DND-41 (cell line): ENCODE measurements around the gene HTR1B.

ENCODE experiments used
- ATAC-seq: fragments of 200-7000 bp; cut with Tn5 transposase; 3 replicates; pipeline ENCODE4 v1.9.1; 2021; ENCODE audit warnings: low read depth; ENCODE audit not compliant: insufficient read depth
- DNase-seq: peaks from one replicate; pipeline ENCODE4 v3.0.0-alpha.2; 2020
- H2AFZ ChIP-seq: 2 replicates; pipeline ENCODE4 v1.6.0; 2012; ENCODE audit warnings: low read depth, low read length
- H3K27ac ChIP-seq: 2 replicates; pipeline ENCODE4 v1.5.1; 2012; ENCODE audit warnings: low read length, inconsistent platforms
- H3K27me3 ChIP-seq: fragments of 200-600 bp; sonication (generic); 2 replicates; pipeline ENCODE4 v1.6.0; 2012; ENCODE audit warnings: low read length, mild to moderate bottlenecking, inconsistent platforms; ENCODE audit not compliant: insufficient read depth, poor library complexity
- H3K36me3 ChIP-seq: 2 replicates; pipeline ENCODE4 v1.5.1; 2012; ENCODE audit warnings: low read length, inconsistent platforms; ENCODE audit not compliant: insufficient read depth
- H3K4me1 ChIP-seq: 2 replicates; pipeline ENCODE4 v1.5.1; 2012; ENCODE audit warnings: mild to moderate bottlenecking, low read length; ENCODE audit not compliant: insufficient read depth
- H3K4me2 ChIP-seq: 2 replicates; pipeline ENCODE4 v1.6.0; 2012; ENCODE audit warnings: mild to moderate bottlenecking, moderate library complexity, low read length, inconsistent platforms; ENCODE audit not compliant: insufficient read depth
- H3K4me3 ChIP-seq, 2 experiments: fragments of 200-600 bp in 1 of 2; shearing (Covaris generic) in 1 of 2; 2 replicates each; pipeline ENCODE4 v1.5.1; 2012 to 2016; ENCODE audit warnings: inconsistent platforms in 2 of 2, low read length in 2 of 2, mild to moderate bottlenecking in 2 of 2, low read depth in 1 of 2, moderate library complexity in 1 of 2
- H3K79me2 ChIP-seq: 2 replicates; pipeline ENCODE4 v1.6.0; 2012; ENCODE audit warnings: low read length, inconsistent platforms; ENCODE audit not compliant: insufficient read depth
- H3K9ac ChIP-seq: 2 replicates; pipeline ENCODE4 v1.6.0; 2012; ENCODE audit warnings: low read depth, mild to moderate bottlenecking, inconsistent platforms, low read length, moderate library complexity
- H3K9me3 ChIP-seq: 2 replicates; pipeline ENCODE4 v1.5.1; 2012; ENCODE audit warnings: low read length, moderate library complexity, mild to moderate bottlenecking, inconsistent platforms; ENCODE audit not compliant: insufficient read depth, severe bottlenecking
- H4K20me1 ChIP-seq: 2 replicates; pipeline ENCODE4 v1.6.0; 2012; ENCODE audit warnings: low read length; ENCODE audit not compliant: insufficient read depth
- EZH2 ChIP-seq: IDR thresholded peaks from 3 replicates; pipeline ENCODE4 v1.6.1; 2012; ENCODE audit warnings: borderline replicate concordance, low read depth, mild to moderate bottlenecking, moderate library complexity, low read length, inconsistent platforms; ENCODE audit not compliant: severe bottlenecking
- TF ChIP-seq, protein P1 (sequence below): IDR thresholded peaks from 2 replicates; pipeline ENCODE4 v1.5.1; 2012; ENCODE audit warnings: borderline replicate concordance, low read length, moderate library complexity, mild to moderate bottlenecking; ENCODE audit not compliant: poor library complexity, severe bottlenecking; ENCODE audit errors: extremely low read depth

Gene HTR1B

DNA sequence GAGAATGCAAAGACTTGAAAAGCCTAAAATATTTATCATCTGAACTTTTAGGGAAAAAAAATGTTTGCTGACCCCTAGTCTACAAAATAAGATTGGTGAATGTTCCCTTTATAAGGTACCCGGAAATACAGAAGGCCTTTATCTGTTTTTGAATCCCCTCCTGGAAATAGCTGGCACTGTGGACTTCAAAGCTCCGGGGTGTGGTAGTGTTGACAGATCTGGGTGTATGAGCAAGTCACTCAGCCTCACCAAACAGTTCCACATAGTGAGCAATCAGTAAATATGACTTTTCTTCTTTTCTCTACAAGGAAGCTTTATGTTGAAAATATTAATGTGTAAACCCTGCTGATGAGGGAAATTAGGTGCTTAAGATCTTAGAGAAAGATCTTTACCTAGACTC lies 29.2 kb upstream of the HTR1B start:
- Histone ChIP-seq H3K4me1 (no peaks in the 10 kb centered on the region), H3K4me3 (no peak overlapping the region), H3K9ac (no peak overlapping the region), H3K27ac (no peak overlapping the region), H3K79me2 (no peaks in the 10 kb centered on the region), H3K27me3 (no peaks in the 10 kb centered on the region), H2AFZ (no peak overlapping the region), H3K9me3 (no peaks in the 10 kb centered on the region), H3K4me2 (no peak overlapping the region), H4K20me1 (no peaks in the 10 kb centered on the region), H3K36me3 (no peaks in the 10 kb centered on the region)
- no peak for TF ChIP-seq EZH2
- TF ChIP-seq, protein P1, sequence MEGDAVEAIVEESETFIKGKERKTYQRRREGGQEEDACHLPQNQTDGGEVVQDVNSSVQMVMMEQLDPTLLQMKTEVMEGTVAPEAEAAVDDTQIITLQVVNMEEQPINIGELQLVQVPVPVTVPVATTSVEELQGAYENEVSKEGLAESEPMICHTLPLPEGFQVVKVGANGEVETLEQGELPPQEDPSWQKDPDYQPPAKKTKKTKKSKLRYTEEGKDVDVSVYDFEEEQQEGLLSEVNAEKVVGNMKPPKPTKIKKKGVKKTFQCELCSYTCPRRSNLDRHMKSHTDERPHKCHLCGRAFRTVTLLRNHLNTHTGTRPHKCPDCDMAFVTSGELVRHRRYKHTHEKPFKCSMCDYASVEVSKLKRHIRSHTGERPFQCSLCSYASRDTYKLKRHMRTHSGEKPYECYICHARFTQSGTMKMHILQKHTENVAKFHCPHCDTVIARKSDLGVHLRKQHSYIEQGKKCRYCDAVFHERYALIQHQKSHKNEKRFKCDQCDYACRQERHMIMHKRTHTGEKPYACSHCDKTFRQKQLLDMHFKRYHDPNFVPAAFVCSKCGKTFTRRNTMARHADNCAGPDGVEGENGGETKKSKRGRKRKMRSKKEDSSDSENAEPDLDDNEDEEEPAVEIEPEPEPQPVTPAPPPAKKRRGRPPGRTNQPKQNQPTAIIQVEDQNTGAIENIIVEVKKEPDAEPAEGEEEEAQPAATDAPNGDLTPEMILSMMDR: no peak
- no peak for DNase-seq
- ATAC-seq: no peak

DNA sequence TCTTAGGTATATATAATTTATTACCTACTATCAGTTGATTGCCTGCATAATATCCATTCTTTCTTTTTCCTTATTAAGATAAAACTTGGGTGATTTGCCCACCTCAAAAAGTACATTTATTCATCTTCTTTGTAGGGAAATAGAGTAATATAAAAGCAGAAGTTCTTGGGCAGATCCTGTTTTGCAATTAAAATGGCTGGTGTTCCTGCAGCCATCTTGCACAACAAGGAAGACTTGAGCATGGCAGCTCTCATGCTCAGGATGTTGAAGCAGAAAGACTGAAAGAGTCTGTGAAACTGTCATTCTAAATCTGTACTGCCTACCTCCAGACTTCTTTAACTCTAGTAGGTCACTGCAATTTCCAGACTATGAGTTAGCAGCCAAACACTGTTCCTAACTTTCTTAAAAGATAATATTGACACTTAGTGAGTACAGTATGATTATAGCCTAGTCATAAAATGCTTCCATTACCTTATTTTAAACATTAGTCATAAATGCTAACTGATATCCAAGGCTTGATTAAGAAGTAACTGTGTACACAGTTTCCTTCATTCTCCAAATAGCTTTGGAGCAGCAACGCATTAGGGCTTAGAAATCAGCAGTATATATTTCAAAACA lies 24.6 kb upstream of the HTR1B start:
- Histone ChIP-seq H3K4me1 (no peaks in the 10 kb centered on the region), H3K4me3 (no peak overlapping the region), H2AFZ (no peak overlapping the region), H4K20me1 (no peaks in the 10 kb centered on the region), H3K79me2 (no peaks in the 10 kb centered on the region), H3K9me3 (no peaks in the 10 kb centered on the region), H3K9ac (no peak overlapping the region), H3K27me3 (no peaks in the 10 kb centered on the region), H3K36me3 (no peaks in the 10 kb centered on the region), H3K4me2 (no peak overlapping the region), H3K27ac (no peak overlapping the region)
- ATAC-seq: no peak
- no peak for DNase-seq
- TF ChIP-seq, protein P1: no peak
- no peak for TF ChIP-seq EZH2

DNA sequence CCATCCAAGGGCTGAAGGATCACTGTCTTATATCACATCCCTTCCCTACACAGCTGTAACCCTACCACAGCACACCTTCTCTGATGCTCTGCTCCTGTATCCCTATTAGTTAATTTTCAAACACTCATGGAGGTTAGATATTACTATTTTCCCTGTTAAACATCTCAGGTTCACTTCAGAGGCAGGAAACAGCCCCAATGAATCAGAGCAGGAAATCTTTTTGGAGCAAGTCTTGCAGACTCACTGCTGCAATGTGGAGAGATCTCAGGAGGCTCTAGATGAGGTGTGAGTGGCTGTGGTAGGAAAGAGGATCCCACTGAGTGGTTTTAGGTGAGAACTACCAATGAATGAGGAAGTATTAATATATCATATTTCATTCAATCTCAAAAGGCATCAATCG lies 19.7 kb upstream of the HTR1B start:
- no peak overlapping the region for H3K9ac ChIP-seq
- no peaks in the 10 kb centered on the region for H4K20me1 ChIP-seq
- H3K36me3 ChIP-seq: no peaks in the 10 kb centered on the region
- TF ChIP-seq EZH2: no peak
- TF ChIP-seq, protein P1: no peak
- no peak overlapping the region for H3K27ac ChIP-seq
- no peak overlapping the region for H3K4me2 ChIP-seq
- H2AFZ ChIP-seq: no peak overlapping the region
- no peaks in the 10 kb centered on the region for H3K9me3 ChIP-seq
- H3K4me3 ChIP-seq: no peak overlapping the region
- no peak for DNase-seq
- no peak for ATAC-seq
- H3K4me1 ChIP-seq: no peaks in the 10 kb centered on the region
- no peaks in the 10 kb centered on the region for H3K27me3 ChIP-seq
- no peaks in the 10 kb centered on the region for H3K79me2 ChIP-seq
